Measurements from ENCODE around the gene MDFIC2.
"Not testable (repeated sequence)": the region's sequence is repeated elsewhere in the genome, so short reads cannot be mapped to it uniquely, and the experiment has no call there.

Gene MDFIC2

DNA sequence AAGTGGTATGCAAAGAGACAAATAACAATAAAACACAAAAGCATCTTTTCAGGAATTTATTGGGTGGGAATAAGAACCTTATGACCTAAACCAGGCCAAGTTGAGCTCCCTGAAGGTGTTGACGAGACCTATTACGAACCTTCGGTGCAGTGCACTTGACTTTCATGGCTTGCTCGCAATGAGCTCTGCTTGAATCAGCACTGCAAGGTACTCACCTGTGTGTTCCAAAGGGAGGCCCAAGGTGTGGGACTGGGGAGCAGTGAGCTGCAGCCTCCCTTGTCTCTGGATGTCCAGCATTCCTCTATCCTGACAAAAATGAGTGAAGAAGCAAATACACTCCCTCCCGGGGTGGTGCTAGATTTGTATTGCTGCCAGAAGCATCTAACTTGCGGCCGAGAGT, at the start of gene MDFIC2:
Gene MDFIC2, minus strand, starts transcription at position 303 of the 400 bp plus-strand sequence. CDS start 665 bp downstream, outside the sequence.
- no peak for DNase-seq (ENCODE audit: low spot score)

DNA sequence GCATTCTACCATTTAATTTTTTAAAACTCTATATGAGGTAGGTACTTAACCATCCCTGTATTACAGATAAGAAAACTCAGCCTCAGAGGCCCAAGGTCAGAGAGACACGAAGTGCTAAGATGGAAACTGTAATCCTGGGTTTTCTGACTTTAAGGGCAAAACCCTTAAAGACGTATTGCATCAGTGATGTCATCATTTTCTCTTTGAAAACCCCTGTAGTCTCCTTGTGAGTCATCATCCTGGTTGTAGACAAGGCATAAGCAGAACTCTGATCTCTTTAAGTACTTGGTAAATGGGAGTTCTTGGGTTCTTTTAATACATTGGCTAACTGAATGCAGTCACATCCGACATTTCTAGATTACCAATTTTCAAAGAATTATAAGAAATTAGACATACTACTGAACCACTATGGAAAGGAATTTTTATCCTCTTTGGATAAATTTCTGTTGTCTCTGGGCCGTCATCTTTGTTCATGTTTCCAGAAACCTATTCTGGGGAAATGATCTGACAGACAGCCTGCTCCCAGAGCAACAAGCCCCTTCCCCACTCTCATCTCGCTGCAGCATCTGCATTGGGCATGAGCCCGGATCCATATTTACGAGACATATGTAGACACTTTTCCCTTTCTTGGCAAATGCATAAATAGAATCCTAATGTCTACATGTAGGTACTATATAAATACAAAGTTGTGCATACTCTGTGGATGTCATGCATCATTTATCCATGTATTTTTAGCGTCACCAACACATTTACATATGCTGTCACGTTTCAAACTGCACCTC, 48.7 kb upstream of the MDFIC2 start:
- DNase-seq (ENCODE audit: low spot score), result no peak

GRCh38 chr3:70359711-70360110, 47.3 kb upstream of the MDFIC2 start:
- DNase-seq (ENCODE audit: low spot score), result no peak

GRCh38 chr3:70358978-70359580, 46.6 kb upstream of the MDFIC2 start:
- peak; percentile 65 for DNase-seq (ENCODE audit: low spot score)

DNA sequence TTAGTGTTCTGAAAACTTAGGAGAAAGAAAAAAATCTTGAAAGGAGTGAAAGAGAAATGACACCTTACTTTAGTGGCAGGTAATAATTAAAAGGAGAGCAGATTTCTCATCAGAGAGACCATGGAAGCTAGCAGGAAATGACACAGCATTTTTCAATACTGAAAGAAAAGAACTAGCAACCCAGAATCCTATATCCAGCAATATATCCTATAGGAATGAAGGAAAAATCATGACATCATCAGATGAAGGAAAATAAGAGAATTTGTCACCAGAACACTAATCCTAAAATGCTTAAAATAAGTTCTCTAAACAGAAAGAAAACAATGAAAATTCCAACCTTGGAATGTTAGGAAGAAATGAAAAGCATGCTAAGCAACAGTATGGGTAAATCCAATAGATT, 39.8 kb upstream of the MDFIC2 start:
- no peak for DNase-seq (ENCODE audit: low spot score)

DNA sequence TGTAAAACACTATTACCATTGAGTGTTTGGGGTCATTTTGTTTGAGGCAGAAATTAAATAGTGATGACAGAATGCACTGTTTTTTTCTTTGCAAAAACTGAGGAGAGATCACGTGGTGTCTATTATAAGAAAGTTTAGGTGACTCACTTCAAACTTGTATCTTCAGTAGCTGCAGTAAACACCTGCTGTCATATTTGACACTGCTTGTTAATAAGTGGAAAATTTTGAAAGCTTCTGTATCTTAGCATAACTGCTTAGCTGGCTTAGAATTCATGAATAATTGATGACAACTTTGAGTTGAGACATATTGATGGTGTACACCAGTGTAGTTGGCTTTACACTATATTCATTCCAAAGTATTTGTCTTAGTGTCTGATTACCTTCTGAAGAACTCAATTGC, 29.7 kb upstream of the MDFIC2 start:
- DNase-seq (ENCODE audit: low spot score), result no peak

- not testable (repeated sequence) for DNase-seq (ENCODE audit: low spot score)
Measured at GRCh38 chr3:70336885-70337284, 24.4 kb upstream of the MDFIC2 start.

DNA sequence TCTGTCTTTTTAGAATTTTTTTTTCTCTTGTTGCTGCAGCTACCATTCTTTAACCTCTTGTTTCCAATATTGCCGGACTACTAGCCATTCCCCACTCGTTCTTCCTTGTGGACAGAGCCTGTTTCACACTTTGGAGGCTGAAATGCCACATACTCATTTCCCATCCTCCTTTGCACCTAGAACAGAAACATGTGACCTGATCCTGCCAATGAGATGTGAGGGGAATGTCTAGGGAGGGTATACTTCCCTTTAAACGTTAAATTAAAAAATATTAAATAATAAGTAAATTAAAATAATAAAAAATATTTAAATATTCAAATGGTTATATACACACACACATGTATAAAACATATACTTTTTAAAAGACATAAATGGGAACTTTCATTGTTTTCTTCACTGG, 20.6 kb upstream of the MDFIC2 start:
- no peak for DNase-seq (ENCODE audit: low spot score)

- DNase-seq (ENCODE audit: low spot score), result no peak
Measured at GRCh38 chr3:70315021-70315420, 2.6 kb upstream of the MDFIC2 start.

- no peak for DNase-seq (ENCODE audit: low spot score)
Measured at GRCh38 chr3:70310809-70311208, 1.6 kb downstream of the MDFIC2 start.

DNA sequence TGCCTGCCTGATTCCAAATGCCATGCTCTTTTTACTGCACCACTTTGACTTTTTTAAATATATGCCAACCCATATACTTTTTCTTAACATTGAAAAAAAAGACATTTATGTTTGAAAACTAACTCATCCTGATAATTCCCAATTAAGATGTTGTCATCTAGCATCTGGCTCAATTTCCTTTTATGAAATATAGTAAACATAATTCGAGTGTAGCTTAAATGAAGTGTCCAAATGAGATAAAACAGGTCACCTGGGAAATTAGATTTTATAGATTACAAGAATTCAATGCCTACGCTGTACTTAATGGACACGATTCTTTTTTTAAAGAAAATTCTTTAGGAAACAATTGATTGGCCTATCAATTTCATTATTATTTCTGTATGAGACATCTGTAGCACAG, 2.8 kb downstream of the MDFIC2 start:
- no peak for DNase-seq (ENCODE audit: low spot score)

DNA sequence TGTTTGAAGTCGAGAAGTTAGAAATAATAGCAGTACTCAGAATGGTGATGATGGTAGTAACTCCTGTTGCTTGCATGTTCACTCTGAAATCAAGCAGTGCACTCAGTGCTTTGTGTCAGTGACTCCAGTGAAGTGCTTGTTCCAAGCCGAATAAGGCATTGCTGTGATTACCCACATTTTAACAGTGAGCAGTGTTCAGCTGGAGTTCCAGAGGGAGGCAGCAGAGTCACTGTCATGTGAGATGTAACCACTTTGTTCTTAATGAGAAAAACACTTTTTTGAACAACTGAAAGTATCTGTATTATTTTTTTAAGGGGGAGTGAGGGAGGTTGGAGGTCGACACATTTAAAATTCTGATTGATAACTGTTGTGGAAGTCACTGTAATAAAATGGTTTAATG, 3.7 kb downstream of the MDFIC2 start:
- DNase-seq (ENCODE audit: low spot score), result peak; percentile 60

GRCh38 chr3:70306736-70307135, 5.7 kb downstream of the MDFIC2 start:
- no peak for DNase-seq (ENCODE audit: low spot score)

- DNase-seq (ENCODE audit: low spot score), result no peak
Measured at GRCh38 chr3:70298385-70298784, 14.1 kb downstream of the MDFIC2 start.

GRCh38 chr3:70291097-70291482, 21.3 kb downstream of the MDFIC2 start:
- no peak for DNase-seq (ENCODE audit: low spot score)

- DNase-seq (ENCODE audit: low spot score), result not testable (repeated sequence)
Measured at GRCh38 chr3:70290431-70291096, 21.9 kb downstream of the MDFIC2 start.

GRCh38 chr3:70281663-70282062, 30.8 kb downstream of the MDFIC2 start:
- DNase-seq (ENCODE audit: low spot score), result no peak

- DNase-seq (ENCODE audit: low spot score), result no peak
Measured at GRCh38 chr3:70277304-70277703, 35.1 kb downstream of the MDFIC2 start.

DNA sequence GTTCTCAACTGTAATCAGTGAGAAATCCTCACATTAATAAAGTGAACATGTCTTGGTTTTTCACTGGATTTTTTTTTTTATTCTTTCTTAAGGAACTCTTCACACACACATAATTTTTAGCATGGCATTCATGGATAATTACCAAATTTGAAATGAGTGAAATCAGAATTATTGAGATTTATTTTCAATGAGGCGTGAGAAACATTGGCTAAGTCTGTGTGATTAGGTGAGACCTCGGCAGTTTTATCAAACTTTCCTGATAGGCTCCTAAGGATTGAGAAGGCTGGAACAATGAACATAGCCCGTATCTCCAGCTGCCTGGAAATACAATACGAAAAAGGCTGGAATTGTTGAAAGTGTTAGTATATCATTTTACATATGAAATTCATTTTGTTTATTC, 35.5 kb downstream of the MDFIC2 start:
- DNase-seq (ENCODE audit: low spot score), result no peak

DNA sequence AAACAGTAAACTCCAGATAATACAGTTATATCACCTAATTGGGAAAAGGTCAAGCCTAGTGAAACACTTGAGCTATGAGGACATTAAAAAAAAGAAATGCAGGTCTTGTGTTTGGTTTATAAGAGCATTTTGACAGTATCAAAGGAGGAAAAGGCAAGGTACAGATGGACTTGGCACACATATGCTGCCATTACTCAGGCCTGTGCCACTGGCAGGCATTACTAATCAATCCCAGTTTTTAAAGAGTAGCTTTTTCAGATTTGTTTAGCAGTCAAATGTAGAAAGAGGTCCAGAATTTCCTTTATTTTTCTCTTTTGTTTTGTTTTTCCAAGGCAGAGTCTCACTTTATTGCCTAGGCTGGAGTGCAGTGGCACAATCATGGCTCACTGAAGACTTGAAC, 38.9 kb downstream of the MDFIC2 start:
- no peak for DNase-seq (ENCODE audit: low spot score)

DNA sequence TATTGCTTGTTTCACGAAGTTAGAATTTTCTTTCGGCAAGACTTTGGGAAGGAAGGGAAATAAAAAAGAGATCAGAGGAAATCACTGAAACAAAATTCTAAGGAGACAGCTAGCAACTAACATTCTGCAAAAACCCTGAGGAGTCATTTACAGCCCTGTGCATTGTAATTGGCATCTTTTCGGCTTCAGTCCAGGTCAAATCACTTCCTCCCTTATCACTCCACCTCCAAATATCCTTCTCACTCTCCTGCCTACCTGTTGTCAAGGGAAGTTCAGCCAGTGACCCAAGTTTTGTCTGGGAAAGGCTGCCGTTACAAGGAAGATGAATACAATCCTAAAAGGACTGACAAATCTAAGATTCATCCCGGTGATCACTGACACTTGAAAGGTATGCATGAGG, 39.6 kb downstream of the MDFIC2 start:
- DNase-seq (ENCODE audit: low spot score), result no peak

DNA sequence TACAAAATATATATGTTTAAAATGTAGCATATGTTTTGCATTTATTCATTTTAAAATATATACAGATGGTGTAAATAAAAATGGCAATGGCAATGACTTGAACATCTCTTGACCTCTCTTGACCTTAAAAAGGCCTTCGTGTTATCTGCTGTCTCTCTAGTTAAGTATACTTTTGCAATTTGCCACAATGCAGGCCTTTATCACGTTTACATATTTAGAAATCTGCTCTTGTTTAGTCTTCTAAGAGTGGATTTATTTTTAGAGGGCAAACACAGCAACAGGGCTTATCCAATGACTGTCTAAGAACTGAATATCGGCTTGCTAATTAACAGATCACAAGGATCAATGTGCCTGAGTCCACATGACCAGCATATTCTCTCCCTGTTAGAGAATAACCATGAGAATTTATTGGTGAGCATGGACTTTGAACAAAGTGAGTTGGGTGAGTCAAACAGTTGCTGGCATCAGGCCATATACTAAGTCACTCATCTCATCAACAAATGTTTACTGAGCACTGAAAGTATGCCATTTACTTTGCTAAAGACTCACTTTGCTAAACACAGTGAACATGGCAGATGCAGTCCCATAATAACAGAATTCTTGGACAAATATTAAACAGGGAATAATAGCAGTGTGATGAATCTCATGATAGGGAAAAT, 48.2 kb downstream of the MDFIC2 start:
- DNase-seq (ENCODE audit: low spot score), result no peak

DNA sequence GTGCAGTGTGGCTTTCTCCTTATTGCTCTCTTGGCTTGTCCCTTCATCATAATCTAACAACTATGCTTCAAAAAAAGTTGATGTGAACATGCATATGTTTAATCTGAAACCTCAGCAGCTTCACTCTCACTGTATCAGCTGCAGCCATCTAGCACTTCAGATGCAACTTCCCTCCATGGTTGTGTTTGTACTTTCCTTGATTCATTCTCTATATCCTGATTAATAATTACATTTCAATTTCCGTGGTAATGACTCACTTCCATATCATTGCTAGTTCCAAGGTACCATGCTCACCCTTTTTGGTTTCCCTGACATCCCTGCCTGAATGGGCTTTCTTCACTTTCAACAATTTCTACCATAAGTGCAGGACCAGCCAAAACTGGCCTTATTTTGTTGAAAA, 51.2 kb downstream of the MDFIC2 start:
- DNase-seq (ENCODE audit: low spot score), result no peak

Data from globus pallidus (tissue), 1 donor.